GM13976 (cell line): ENCODE results near the gene MXI1.

Source experiments
- DNase-seq: peaks from one replicate; pipeline ENCODE4 v3.0.0; 2012; ENCODE audit warnings: low spot score
- CTCF ChIP-seq: IDR thresholded peaks from 2 replicates; pipeline ENCODE4 v1.5.1; 2012; ENCODE audit warnings: borderline replicate concordance, mild to moderate bottlenecking; ENCODE audit not compliant: insufficient read depth; ENCODE audit errors: extremely low read depth, missing control alignments, control extremely low read depth
- in situ Hi-C: fragments of 300-500 bp; cut with MboI; formaldehyde crosslinking; loops from one replicate; pipeline ENCODE4 v1.12.0; 2022; ENCODE audit warnings: low sequenced_read_pairs, mixed read lengths, inconsistent platforms; ENCODE audit not compliant: unreplicated experiment

The MXI1 gene

GRCh38 chr10:110163841-110164240 lies 43.6 kb upstream of the MXI1 start:
- in situ Hi-C loops, result no loop called here
- no peak for TF ChIP-seq CTCF
- no peak for DNase-seq

GRCh38 chr10:110165239-110165638 lies 42.2 kb upstream of the MXI1 start:
- in situ Hi-C loops, result no loop called here
- TF ChIP-seq CTCF, result no peak
- no peak for DNase-seq

GRCh38 chr10:110167149-110167548 lies 40.3 kb upstream of the MXI1 start:
- TF ChIP-seq CTCF, result no peak
- DNase-seq, result no peak
- in situ Hi-C loops, result no loop called here

- in situ Hi-C loops, result no loop called here
- peak; percentile 48 for DNase-seq
- no peak for TF ChIP-seq CTCF
Measured at GRCh38 chr10:110168601-110169481, 38.6 kb upstream of the MXI1 start.

GRCh38 chr10:110169586-110169985 lies 37.8 kb upstream of the MXI1 start:
- no peak for DNase-seq
- TF ChIP-seq CTCF, result no peak
- in situ Hi-C loops, result no loop called here

- DNase-seq, result no peak
- no peak for TF ChIP-seq CTCF
- in situ Hi-C loops, result no loop called here
Measured at GRCh38 chr10:110170142-110170971, 37.0 kb upstream of the MXI1 start.
